Measurements from ENCODE around the gene SFI1.
"Not testable (repeated sequence)": the region's sequence is repeated elsewhere in the genome, so short reads cannot be mapped to it uniquely, and the experiment has no call there.

SFI1 gene

GRCh38 chr22:31659246-31659645 is 162.9 kb downstream of the SFI1 start:
- TF ChIP-seq, protein P1, sequence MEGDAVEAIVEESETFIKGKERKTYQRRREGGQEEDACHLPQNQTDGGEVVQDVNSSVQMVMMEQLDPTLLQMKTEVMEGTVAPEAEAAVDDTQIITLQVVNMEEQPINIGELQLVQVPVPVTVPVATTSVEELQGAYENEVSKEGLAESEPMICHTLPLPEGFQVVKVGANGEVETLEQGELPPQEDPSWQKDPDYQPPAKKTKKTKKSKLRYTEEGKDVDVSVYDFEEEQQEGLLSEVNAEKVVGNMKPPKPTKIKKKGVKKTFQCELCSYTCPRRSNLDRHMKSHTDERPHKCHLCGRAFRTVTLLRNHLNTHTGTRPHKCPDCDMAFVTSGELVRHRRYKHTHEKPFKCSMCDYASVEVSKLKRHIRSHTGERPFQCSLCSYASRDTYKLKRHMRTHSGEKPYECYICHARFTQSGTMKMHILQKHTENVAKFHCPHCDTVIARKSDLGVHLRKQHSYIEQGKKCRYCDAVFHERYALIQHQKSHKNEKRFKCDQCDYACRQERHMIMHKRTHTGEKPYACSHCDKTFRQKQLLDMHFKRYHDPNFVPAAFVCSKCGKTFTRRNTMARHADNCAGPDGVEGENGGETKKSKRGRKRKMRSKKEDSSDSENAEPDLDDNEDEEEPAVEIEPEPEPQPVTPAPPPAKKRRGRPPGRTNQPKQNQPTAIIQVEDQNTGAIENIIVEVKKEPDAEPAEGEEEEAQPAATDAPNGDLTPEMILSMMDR (IDR thresholded peaks at IDR 0.05; ENCODE audit: low read depth, low read length), result no peak
- DNase-seq (ENCODE audit: extremely low read depth, low read depth), result no peak

- DNase-seq (ENCODE audit: extremely low read depth, low read depth), result not testable (repeated sequence)
These were observed 164.6 kb downstream of the SFI1 start for GRCh38 chr22:31660860-31661341.

DNA sequence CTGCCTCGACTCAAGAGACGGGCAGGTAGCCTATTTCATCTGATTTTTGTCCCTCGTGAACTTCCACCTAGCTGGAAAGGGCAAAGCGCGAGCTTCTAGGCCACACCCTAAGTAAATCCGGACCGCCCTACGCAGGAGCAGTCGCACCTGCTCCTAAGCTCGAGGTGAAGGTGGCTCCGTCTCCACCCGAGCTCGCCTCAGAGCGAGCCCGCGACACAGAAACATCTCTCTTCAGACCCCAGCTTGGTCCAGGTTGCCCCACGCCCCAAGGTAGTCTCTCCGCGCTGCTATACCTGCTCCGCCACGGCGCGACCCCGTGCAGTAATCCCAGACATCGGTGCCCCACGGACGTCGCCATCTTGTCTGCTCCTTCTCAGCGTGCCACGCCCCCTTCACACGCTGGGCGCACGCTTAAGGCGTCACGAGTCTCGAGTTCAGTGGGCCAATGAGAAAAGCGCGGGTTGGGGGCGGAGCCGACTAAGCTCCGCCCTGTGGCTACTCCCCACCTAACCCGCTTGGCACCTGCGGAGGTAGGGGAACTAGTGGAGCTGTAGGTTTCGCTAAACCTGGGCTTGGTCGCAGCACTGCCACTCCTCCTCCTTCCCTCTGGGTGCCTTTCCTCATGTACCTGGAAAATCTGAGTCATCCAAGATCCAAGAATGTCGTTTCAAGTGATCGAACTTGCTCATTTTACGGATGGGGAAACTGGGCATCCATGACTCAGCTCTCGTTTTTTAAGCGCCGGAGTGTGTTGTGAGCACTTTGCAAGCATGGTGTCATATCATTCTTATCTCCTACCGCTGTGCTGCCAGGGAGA is 165.7 kb downstream of the SFI1 start, which contains the start of gene PISD:
Gene PISD, minus strand, starts transcription at position 365 of the 817 bp plus-strand sequence. Its CDS starts 7 bp downstream, at position 358.
- DNase-seq (ENCODE audit: extremely low read depth, low read depth), result peak; percentile 79
- TF ChIP-seq, protein P1 (IDR thresholded peaks at IDR 0.05; ENCODE audit: low read depth, low read length), result no peak

DNA sequence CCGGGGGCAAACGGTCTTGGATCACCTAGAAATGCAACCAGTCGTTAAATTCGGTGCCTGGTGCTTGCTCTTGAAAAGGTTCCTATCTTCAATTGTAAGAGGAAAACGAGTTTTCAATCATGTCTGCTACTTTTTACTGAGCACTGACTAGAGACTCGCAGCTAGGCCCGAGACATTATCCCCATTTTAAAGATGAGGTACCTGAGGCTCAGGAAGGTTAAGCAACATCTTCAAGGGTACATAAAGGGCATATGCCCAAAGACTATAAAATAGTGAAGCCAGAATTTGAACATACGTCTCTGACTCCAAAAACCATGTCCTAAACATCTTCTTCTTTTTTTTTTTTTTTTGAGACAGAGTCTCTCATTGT is 166.3 kb downstream of the SFI1 start:
- TF ChIP-seq, protein P1 (IDR thresholded peaks at IDR 0.05; ENCODE audit: low read depth, low read length), result no peak
- no peak for DNase-seq (ENCODE audit: extremely low read depth, low read depth)
